HCT116 (cell line): ENCODE data around the gene EEIG1. TPM values are rescaled to one million over a fixed set of nuclear protein-coding genes. Genes with fewer than 3 reads are reported as not detected.

Experiments
- ATAC-seq: fragments of 200-7000 bp; cut with Tn5 transposase; 2 replicates; pipeline ENCODE4 v1.9.1; 2020; ENCODE audit warnings: mild to moderate bottlenecking, moderate library complexity
- BruUV-seq: library from RNA; stranded (reverse); fragments of 400-500 nt; replicated peaks from 2 replicates; lab custom pipeline; 2021; lab: Mats Ljungman, UMichigan
- CTCF ChIA-PET: fragments of 300-600 bp; sonication (Branson Sonifier 250); formaldehyde crosslinking; loops from one replicate; lab custom pipeline; 2021; ENCODE audit warnings: antibody characterized with exemption; lab: Charles Lee
- POLR2A ChIA-PET: fragments of 300-600, 350-600 bp; sonication (Branson Sonifier 250); formaldehyde crosslinking; loops from one replicate; lab custom pipeline; 2021; ENCODE audit warnings: antibody characterized with exemption; lab: Charles Lee
- RAD21 ChIA-PET, 2 experiments: fragments of 300-600 bp; sonication (Branson Sonifier 250); formaldehyde crosslinking; loops; one replicate each; lab custom pipeline; 2023; ENCODE audit warnings: low total read pairs in 2 of 2; ENCODE audit not compliant: uncharacterized antibody in 2 of 2, unreplicated experiment in 2 of 2, low non-redundant PET in 1 of 2; lab: Charles Lee
- DNase-seq: peaks from one replicate; pipeline ENCODE4 v3.0.0-alpha.2; 2010; ENCODE audit warnings: low read depth, low spot score
- H2AFZ ChIP-seq: fragments of 200-600 bp; shearing (Covaris generic), sonication (generic); 2 replicates; pipeline ENCODE4 v1.6.1; 2017; ENCODE audit warnings: low read depth, mixed run types, mixed read lengths, antibody characterized with exemption, low read length; ENCODE audit not compliant: poor library complexity, severe bottlenecking
- H3K27ac ChIP-seq: 2 replicates; pipeline ENCODE4 v1.5.1; 2012; ENCODE audit warnings: low read depth, low read length
- H3K27me3 ChIP-seq: fragments of 200-600 bp; sonication (generic); 2 replicates; pipeline ENCODE4 v1.6.1; 2016; ENCODE audit warnings: mixed run types, low read length, mixed read lengths; ENCODE audit not compliant: insufficient read depth
- H3K36me3 ChIP-seq, 2 experiments: fragments of 200-500 bp in 1 of 2; fragments of 200-600 bp in 1 of 2; sonication (Bioruptor generic) in 1 of 2; sonication (generic) in 1 of 2; 2 replicates each; pipeline versions ENCODE4 v1.5.1 to v1.6.1; 2014 to 2016; ENCODE audit warnings: low read length in 2 of 2, inconsistent platforms in 1 of 2, mixed read lengths in 1 of 2, mixed run types in 1 of 2; ENCODE audit not compliant: insufficient read depth in 2 of 2, control insufficient read depth in 1 of 2
- H3K4me1 ChIP-seq, 2 experiments: fragments of 200-600 bp in 1 of 2; sonication (generic) in 1 of 2; 2 replicates each; pipeline versions ENCODE4 v1.5.1 to v1.6.1; 2012 to 2017; ENCODE audit warnings: low read length in 2 of 2, inconsistent platforms in 1 of 2, mild to moderate bottlenecking in 1 of 2, mixed read lengths in 1 of 2, mixed run types in 1 of 2, moderate library complexity in 1 of 2; ENCODE audit not compliant: insufficient read depth in 2 of 2, control insufficient read depth in 1 of 2
- H3K4me2 ChIP-seq: fragments of 200-600 bp; sonication (generic); 2 replicates; pipeline ENCODE4 v1.6.1; 2017; ENCODE audit warnings: mixed run types, low read length, mixed read lengths
- H3K4me3 ChIP-seq, 2 experiments: fragments of 200-600 bp in 1 of 2; sonication (generic) in 1 of 2; replicated peaks in 1 of 2; 2 replicates each; pipeline ENCODE4 v1.5.1; 2011 to 2016; ENCODE audit warnings: low read length in 2 of 2, control low read depth in 1 of 2, low read depth in 1 of 2, mild to moderate bottlenecking in 1 of 2, mixed read lengths in 1 of 2, mixed run types in 1 of 2
- H3K79me2 ChIP-seq: fragments of 200-600 bp; sonication (generic); 2 replicates; pipeline ENCODE4 v1.6.1; 2017; ENCODE audit warnings: mild to moderate bottlenecking, mixed run types, low read length, moderate library complexity, mixed read lengths; ENCODE audit not compliant: insufficient read depth
- H3K9ac ChIP-seq: fragments of 200-600 bp; sonication (generic); 2 replicates; pipeline ENCODE4 v1.6.1; 2016; ENCODE audit warnings: low read length, mixed read lengths
- H3K9me2 ChIP-seq: fragments of 200-600 bp; sonication (generic), shearing (Covaris generic); 2 replicates; pipeline ENCODE4 v1.6.1; 2017; ENCODE audit warnings: mixed run types, mild to moderate bottlenecking, moderate library complexity; ENCODE audit not compliant: insufficient read depth
- H3K9me3 ChIP-seq, 2 experiments: fragments of 200-500 bp in 1 of 2; fragments of 200-600 bp in 1 of 2; sonication (Bioruptor generic) in 1 of 2; sonication (generic) in 1 of 2; 2 replicates each; pipeline ENCODE4 v1.6.1; 2014 to 2017; ENCODE audit warnings: low read length in 2 of 2, mixed read lengths in 2 of 2, inconsistent platforms in 1 of 2, low read depth in 1 of 2, mild to moderate bottlenecking in 1 of 2, mixed run types in 1 of 2, moderate library complexity in 1 of 2; ENCODE audit not compliant: control insufficient read depth in 1 of 2, insufficient read depth in 1 of 2
- H4K20me1 ChIP-seq: fragments of 200-600 bp; sonication (generic), shearing (Covaris generic); 2 replicates; pipeline ENCODE4 v1.6.1; 2017; ENCODE audit warnings: mixed run types, mild to moderate bottlenecking, moderate library complexity; ENCODE audit not compliant: insufficient read depth
- CBX3 ChIP-seq: IDR thresholded peaks from 2 replicates; pipeline ENCODE4 v1.6.1; 2012; ENCODE audit warnings: low read depth
- EGR1 ChIP-seq: IDR thresholded peaks from 2 replicates; pipeline ENCODE4 v1.6.1; 2012; ENCODE audit warnings: low read depth
- ELF1 ChIP-seq: IDR thresholded peaks from 2 replicates; pipeline ENCODE4 v1.6.1; 2012; ENCODE audit warnings: low read depth, borderline replicate concordance
- EZH2 ChIP-seq: fragments of 200-600 bp; sonication (generic); IDR thresholded peaks from 2 replicates; pipeline ENCODE4 v1.6.1; 2017; ENCODE audit warnings: antibody characterized with exemption, mixed run types
- EZH2phosphoT487 ChIP-seq: fragments of 200-600 bp; IDR thresholded peaks from 2 replicates; pipeline ENCODE4 v1.6.1; 2018; ENCODE audit warnings: antibody characterized with exemption, borderline replicate concordance
- SIN3A ChIP-seq: IDR thresholded peaks from 2 replicates; pipeline ENCODE4 v1.6.1; 2012; ENCODE audit warnings: low read depth
- SP1 ChIP-seq: IDR thresholded peaks from 2 replicates; pipeline ENCODE4 v1.6.1; 2012; ENCODE audit warnings: low read depth
- TCF7L2 ChIP-seq: IDR thresholded peaks from 2 replicates; pipeline ENCODE4 v1.7.0; 2011; ENCODE audit warnings: borderline replicate concordance, inconsistent platforms; ENCODE audit not compliant: insufficient read depth, insufficient read length; ENCODE audit errors: extremely low read depth
- YY1 ChIP-seq: IDR thresholded peaks from 2 replicates; pipeline ENCODE4 v1.6.1; 2011; ENCODE audit warnings: low read length, low read depth, moderate library complexity, mild to moderate bottlenecking; ENCODE audit not compliant: insufficient replicate concordance; ENCODE audit errors: extremely low read depth
- ZFX ChIP-seq: fragments of 450-650 bp; IDR thresholded peaks from 2 replicates; pipeline ENCODE4 v1.6.1; 2017
- intact Hi-C: fragments of 100-400 bp; cut with micrococcal nuclease; formaldehyde crosslinking; loops from 2 replicates; pipeline ENCODE4 v1.10.0; 2022
- total RNA-seq: library from RNA; stranded (reverse); gene quantifications from one replicate; pipeline ENCODE4 v1.2.1, GENCODE V29; 2021; ENCODE audit not compliant: unreplicated experiment
- TF ChIP-seq, protein P1 (sequence below): IDR thresholded peaks from 2 replicates; pipeline ENCODE4 v1.6.1; 2011; ENCODE audit warnings: mild to moderate bottlenecking, low read length, moderate library complexity; ENCODE audit not compliant: insufficient replicate concordance; ENCODE audit errors: extremely low read depth
- TF ChIP-seq, protein P2 (sequence below): IDR thresholded peaks from 2 replicates; pipeline ENCODE4 v1.6.1; 2012; ENCODE audit warnings: low read depth

The EEIG1 gene
- total RNA-seq, 1 experiment from 2014 or later = 44.2 TPM

DNA sequence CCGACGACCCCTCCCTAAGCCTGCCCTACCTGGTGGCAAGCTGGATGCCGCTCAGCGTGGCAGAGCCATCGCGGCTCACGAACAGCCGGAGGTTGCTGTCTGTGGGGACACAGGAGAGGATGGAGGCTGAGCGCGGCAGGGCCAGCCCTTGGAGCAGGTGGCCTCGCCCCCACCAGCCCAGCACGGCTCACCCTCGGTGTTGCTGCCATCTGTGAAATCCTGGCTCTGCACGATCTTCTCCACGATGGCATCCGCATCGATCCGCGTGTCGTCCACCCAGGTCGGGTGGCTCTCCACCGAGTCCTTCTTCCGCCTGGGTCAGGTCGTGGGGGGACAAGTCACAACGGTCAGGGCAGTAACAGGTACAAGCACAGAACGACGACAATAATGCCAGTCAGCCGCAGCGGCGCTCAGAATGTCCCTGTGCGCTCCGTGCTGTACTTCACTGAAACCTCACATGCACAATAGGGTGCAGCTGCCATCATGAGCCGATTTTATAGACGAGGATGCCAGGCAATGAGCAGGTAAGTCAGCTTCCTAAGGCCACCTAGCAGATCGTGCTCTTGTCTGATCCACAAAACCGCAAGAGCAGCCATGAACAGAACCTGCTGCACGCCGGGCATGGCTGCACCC lies 36.1 kb downstream of the EEIG1 start:
- ChIA-PET POLR2A (no interaction called here), CTCF (interaction anchor here (1.6 to 2.4 kb wide), 3 partner anchors 11 to 137 kb away, joined by 3 to 37 read pairs (median 9); no protein-coding TSS in a partner anchor), RAD21 (interaction anchor here in 1 of 2 experiments (2.0 kb wide), 1 partner anchor 90 kb away, joined by 10 read pairs; no protein-coding TSS in a partner anchor)
- no peak overlapping the region for H3K4me3 ChIP-seq
- no peaks in the 10 kb centered on the region for H3K9me3 ChIP-seq
- no peak overlapping the region for H3K9ac ChIP-seq
- no peaks in the 10 kb centered on the region for H3K27me3 ChIP-seq
- H3K36me3 ChIP-seq = peaks cover 0 to 9% of the 10 kb centered on the region in 2 experiments; a peak in 2 of 4 replicates
- H4K20me1 ChIP-seq = no peaks in the 10 kb centered on the region
- intact Hi-C loops = no loop called here
- no peak overlapping the region for H2AFZ ChIP-seq
- H3K9me2 ChIP-seq = no peaks in the 10 kb centered on the region
- no peaks in the 10 kb centered on the region; the same call in 1 of the 2 replicates for H3K79me2 ChIP-seq
- H3K4me2 ChIP-seq = no peak overlapping the region
- no peak for DNase-seq
- TF ChIP-seq EGR1 (no peak), YY1 (no peak), SP1 (no peak), ELF1 (no peak), ZFX (no peak), TCF7L2 (no peak), SIN3A (no peak), CBX3 (no peak), EZH2phosphoT487 (no peak), EZH2 (no peak)
- TF ChIP-seq, protein P1, sequence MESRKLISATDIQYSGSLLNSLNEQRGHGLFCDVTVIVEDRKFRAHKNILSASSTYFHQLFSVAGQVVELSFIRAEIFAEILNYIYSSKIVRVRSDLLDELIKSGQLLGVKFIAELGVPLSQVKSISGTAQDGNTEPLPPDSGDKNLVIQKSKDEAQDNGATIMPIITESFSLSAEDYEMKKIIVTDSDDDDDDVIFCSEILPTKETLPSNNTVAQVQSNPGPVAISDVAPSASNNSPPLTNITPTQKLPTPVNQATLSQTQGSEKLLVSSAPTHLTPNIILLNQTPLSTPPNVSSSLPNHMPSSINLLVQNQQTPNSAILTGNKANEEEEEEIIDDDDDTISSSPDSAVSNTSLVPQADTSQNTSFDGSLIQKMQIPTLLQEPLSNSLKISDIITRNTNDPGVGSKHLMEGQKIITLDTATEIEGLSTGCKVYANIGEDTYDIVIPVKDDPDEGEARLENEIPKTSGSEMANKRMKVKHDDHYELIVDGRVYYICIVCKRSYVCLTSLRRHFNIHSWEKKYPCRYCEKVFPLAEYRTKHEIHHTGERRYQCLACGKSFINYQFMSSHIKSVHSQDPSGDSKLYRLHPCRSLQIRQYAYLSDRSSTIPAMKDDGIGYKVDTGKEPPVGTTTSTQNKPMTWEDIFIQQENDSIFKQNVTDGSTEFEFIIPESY = no peak
- TF ChIP-seq, protein P2, sequence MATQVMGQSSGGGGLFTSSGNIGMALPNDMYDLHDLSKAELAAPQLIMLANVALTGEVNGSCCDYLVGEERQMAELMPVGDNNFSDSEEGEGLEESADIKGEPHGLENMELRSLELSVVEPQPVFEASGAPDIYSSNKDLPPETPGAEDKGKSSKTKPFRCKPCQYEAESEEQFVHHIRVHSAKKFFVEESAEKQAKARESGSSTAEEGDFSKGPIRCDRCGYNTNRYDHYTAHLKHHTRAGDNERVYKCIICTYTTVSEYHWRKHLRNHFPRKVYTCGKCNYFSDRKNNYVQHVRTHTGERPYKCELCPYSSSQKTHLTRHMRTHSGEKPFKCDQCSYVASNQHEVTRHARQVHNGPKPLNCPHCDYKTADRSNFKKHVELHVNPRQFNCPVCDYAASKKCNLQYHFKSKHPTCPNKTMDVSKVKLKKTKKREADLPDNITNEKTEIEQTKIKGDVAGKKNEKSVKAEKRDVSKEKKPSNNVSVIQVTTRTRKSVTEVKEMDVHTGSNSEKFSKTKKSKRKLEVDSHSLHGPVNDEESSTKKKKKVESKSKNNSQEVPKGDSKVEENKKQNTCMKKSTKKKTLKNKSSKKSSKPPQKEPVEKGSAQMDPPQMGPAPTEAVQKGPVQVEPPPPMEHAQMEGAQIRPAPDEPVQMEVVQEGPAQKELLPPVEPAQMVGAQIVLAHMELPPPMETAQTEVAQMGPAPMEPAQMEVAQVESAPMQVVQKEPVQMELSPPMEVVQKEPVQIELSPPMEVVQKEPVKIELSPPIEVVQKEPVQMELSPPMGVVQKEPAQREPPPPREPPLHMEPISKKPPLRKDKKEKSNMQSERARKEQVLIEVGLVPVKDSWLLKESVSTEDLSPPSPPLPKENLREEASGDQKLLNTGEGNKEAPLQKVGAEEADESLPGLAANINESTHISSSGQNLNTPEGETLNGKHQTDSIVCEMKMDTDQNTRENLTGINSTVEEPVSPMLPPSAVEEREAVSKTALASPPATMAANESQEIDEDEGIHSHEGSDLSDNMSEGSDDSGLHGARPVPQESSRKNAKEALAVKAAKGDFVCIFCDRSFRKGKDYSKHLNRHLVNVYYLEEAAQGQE = no peak
- H3K27ac ChIP-seq = no peak overlapping the region
- peaks cover 10 to 21% of the 10 kb centered on the region in 2 experiments for H3K4me1 ChIP-seq
- ATAC-seq = no peak
- BruUV-seq = no TSS peak
